ENCODE measurements around the gene FAM184A. TPM values are rescaled to one million over a fixed set of nuclear protein-coding genes. Genes with fewer than 3 reads are reported as not detected.

Gene FAM184A
- total and polyA plus RNA-seq, 2 of the 13 experiments (the other 11 are each of a cell fraction or from before 2014, with no cell fraction given): 7.0 to 18.0 TPM

DNA sequence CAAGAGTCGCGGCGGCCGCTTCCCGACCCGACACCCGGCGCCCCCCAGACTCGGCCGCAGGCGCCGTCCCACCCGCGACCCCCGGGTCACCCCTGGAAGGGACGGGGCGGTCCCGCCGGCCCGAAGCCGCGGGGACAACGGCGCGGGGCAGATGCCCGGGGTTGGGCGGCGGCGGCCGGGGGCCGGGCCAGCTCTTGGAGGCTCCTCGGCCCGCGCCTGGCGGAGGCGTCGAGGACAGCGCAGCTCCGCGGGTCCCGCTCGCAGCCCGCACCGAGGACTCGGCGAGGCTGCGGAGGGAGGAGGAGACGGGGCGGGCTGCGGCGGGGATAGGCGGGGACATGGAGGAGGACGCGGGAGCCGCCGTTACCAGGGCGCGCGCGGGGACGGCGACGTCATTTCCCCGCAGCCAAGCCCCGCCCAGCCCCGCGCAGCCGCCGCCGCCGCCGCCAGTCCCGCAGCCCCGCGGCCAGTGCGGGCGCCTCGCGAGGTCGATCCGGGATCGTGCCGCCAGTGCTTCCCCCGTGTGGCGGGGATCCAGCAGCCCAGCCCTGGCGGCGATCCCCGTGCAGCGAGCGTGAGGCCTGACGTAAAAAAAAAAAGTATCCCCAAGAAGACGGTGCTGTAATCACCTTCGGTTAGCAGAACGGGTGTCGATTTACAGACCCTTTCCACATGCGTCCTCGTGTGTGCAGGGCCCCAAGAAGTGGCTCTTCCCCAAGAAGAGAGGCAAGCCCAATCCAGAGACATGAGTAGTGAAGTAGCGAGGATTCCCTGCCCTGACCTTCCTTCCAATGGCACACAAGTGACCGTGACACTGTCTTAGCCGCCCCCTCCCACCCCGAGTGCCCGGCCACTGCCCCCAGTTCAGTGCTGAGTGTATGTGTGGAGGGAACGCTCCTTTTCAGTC, at the start of gene FAM184A (continued):
- TF ChIP-seq FOXA3 (CRISPR knock-in tag; IDR thresholded peaks at IDR 0.05): peak; percentile 27; the same call in 1 of the 2 replicates
- TF ChIP-seq FOXJ3 (CRISPR knock-in tag; IDR thresholded peaks at IDR 0.05; ENCODE audit: borderline replicate concordance): no peak
- TF ChIP-seq AKAP8 (CRISPR knock-in tag; IDR thresholded peaks at IDR 0.05): no peak; the same call in 1 of the 2 replicates
- TF ChIP-seq, protein P1, sequence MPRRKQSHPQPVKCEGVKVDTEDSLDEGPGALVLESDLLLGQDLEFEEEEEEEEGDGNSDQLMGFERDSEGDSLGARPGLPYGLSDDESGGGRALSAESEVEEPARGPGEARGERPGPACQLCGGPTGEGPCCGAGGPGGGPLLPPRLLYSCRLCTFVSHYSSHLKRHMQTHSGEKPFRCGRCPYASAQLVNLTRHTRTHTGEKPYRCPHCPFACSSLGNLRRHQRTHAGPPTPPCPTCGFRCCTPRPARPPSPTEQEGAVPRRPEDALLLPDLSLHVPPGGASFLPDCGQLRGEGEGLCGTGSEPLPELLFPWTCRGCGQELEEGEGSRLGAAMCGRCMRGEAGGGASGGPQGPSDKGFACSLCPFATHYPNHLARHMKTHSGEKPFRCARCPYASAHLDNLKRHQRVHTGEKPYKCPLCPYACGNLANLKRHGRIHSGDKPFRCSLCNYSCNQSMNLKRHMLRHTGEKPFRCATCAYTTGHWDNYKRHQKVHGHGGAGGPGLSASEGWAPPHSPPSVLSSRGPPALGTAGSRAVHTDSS (CRISPR knock-in tag; conservative IDR thresholded peaks at IDR 0.05): no peak
- TF ChIP-seq ZNF281 (CRISPR knock-in tag; IDR thresholded peaks at IDR 0.05; ENCODE audit: borderline replicate concordance): no peak; the same call in 1 of the 2 replicates
- TF ChIP-seq KLF11 (CRISPR knock-in tag; IDR thresholded peaks at IDR 0.05): no peak
- TF ChIP-seq MXD3 (CRISPR knock-in tag; IDR thresholded peaks at IDR 0.05): peak; percentile 55; the same call in 1 of the 2 replicates
- TF ChIP-seq, protein P2, sequence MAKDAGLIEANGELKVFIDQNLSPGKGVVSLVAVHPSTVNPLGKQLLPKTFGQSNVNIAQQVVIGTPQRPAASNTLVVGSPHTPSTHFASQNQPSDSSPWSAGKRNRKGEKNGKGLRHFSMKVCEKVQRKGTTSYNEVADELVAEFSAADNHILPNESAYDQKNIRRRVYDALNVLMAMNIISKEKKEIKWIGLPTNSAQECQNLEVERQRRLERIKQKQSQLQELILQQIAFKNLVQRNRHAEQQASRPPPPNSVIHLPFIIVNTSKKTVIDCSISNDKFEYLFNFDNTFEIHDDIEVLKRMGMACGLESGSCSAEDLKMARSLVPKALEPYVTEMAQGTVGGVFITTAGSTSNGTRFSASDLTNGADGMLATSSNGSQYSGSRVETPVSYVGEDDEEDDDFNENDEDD (CRISPR knock-in tag; IDR thresholded peaks at IDR 0.05; ENCODE audit: borderline replicate concordance): peak; percentile 87
- TF ChIP-seq PHF8 (CRISPR knock-in tag; IDR thresholded peaks at IDR 0.05): peak; percentile 16
- TF ChIP-seq HDAC6 (IDR thresholded peaks at IDR 0.05; ENCODE audit: low read depth, low read length): no peak
- TF ChIP-seq SRY (CRISPR knock-in tag; IDR thresholded peaks at IDR 0.05): no peak
- TF ChIP-seq ZNF335 (CRISPR knock-in tag; IDR thresholded peaks at IDR 0.05): no peak
- peak; percentile 47; the same call in 1 of the 2 replicates for TF ChIP-seq SIX1 (CRISPR knock-in tag; IDR thresholded peaks at IDR 0.05; ENCODE audit: borderline replicate concordance)
- no peak; the same call in 1 of the 2 replicates for TF ChIP-seq ZNF773 (CRISPR knock-in tag; IDR thresholded peaks at IDR 0.05; ENCODE audit: borderline replicate concordance)
- TF ChIP-seq RNF219 (CRISPR knock-in tag; IDR thresholded peaks at IDR 0.05): no peak; the same call in 1 of the 2 replicates
- no peak for TF ChIP-seq PLSCR1 (CRISPR knock-in tag; IDR thresholded peaks at IDR 0.05; ENCODE audit: borderline replicate concordance)
- TF ChIP-seq ZNF746 (CRISPR knock-in tag; IDR thresholded peaks at IDR 0.05): no peak
- TF ChIP-seq HNF4A (CRISPR knock-in tag; IDR thresholded peaks at IDR 0.05): no peak
- TF ChIP-seq FOXP1 (IDR thresholded peaks at IDR 0.05): no peak
- TF ChIP-seq FOXP1 (CRISPR knock-in tag; IDR thresholded peaks at IDR 0.05): no peak
- no peak for TF ChIP-seq SP5 (CRISPR knock-in tag; IDR thresholded peaks at IDR 0.05; ENCODE audit: borderline replicate concordance, low read depth)
